Muscle of arm (tissue), 12 donors: ENCODE data around the gene SLC10A7. TPM values are rescaled to one million over a fixed set of nuclear protein-coding genes. Genes with fewer than 3 reads are reported as not detected.

Experiments
- DNase-seq: peaks from one replicate; pipeline ENCODE4 v3.0.0-alpha.2; 2013
- polyA plus RNA-seq, 12 donors: library from polyadenylated mRNA; unstranded; fragments of 120-200 nt; gene quantifications; one replicate each; pipeline ENCODE4 v1.2.1, GENCODE V29; 2013; ENCODE audit not compliant: insufficient read length in 12 of 12

The SLC10A7 gene
- polyA plus RNA-seq, 12 donors, result 4.1 to 14.2 (median 9.1) TPM; not detected in 1

GRCh38 chr4:146498291-146498690 is 23.4 kb downstream of the SLC10A7 start:
- no peak for DNase-seq

- DNase-seq, result no peak
Observed at GRCh38 chr4:146495269-146495668, 26.5 kb downstream of the SLC10A7 start.

- DNase-seq, result no peak
Observed at GRCh38 chr4:146494143-146494542, 27.6 kb downstream of the SLC10A7 start.

- DNase-seq, result no peak
Observed at GRCh38 chr4:146490106-146490505, 31.6 kb downstream of the SLC10A7 start.

- DNase-seq, result no peak
Observed at GRCh38 chr4:146488495-146489174, 33.1 kb downstream of the SLC10A7 start.

- DNase-seq, result no peak
Observed at GRCh38 chr4:146486565-146486964, 35.2 kb downstream of the SLC10A7 start.

GRCh38 chr4:146485968-146486367 is 35.8 kb downstream of the SLC10A7 start:
- DNase-seq, result no peak

- DNase-seq, result no peak
Observed at GRCh38 chr4:146482788-146483187, 39.0 kb downstream of the SLC10A7 start.

GRCh38 chr4:146481246-146481645 is 40.5 kb downstream of the SLC10A7 start:
- no peak for DNase-seq

GRCh38 chr4:146478009-146478408 is 43.7 kb downstream of the SLC10A7 start:
- DNase-seq, result no peak

GRCh38 chr4:146477054-146477453 is 44.7 kb downstream of the SLC10A7 start:
- no peak for DNase-seq

- DNase-seq, result no peak
Observed at GRCh38 chr4:146472404-146472803, 49.3 kb downstream of the SLC10A7 start.

- no peak for DNase-seq
Observed at GRCh38 chr4:146470604-146471003, 51.1 kb downstream of the SLC10A7 start.

- DNase-seq, result no peak
Observed at GRCh38 chr4:146469022-146469421, 52.7 kb downstream of the SLC10A7 start.

GRCh38 chr4:146465628-146466027 is 56.1 kb downstream of the SLC10A7 start:
- no peak for DNase-seq

GRCh38 chr4:146462251-146462650 is 59.5 kb downstream of the SLC10A7 start:
- no peak for DNase-seq

- no peak for DNase-seq
Observed at GRCh38 chr4:146458594-146458993, 63.1 kb downstream of the SLC10A7 start.

GRCh38 chr4:146456681-146457080 is 65.1 kb downstream of the SLC10A7 start:
- no peak for DNase-seq

- no peak for DNase-seq
Observed at GRCh38 chr4:146453181-146453807, 68.4 kb downstream of the SLC10A7 start.

- no peak for DNase-seq
Observed at GRCh38 chr4:146450524-146450923, 71.2 kb downstream of the SLC10A7 start.

- DNase-seq, result no peak
Observed at GRCh38 chr4:146446555-146446954, 75.2 kb downstream of the SLC10A7 start.

- DNase-seq, result no peak
Observed at GRCh38 chr4:146445198-146446150, 76.3 kb downstream of the SLC10A7 start.

- DNase-seq, result no peak
Observed at GRCh38 chr4:146443525-146443924, 78.2 kb downstream of the SLC10A7 start.
